ENCODE results near the gene MEAF6.

GRCh38 chr1:37469386-37469785 lies 45.2 kb downstream of the MEAF6 start:
- TF ChIP-seq EZH2 (IDR thresholded peaks at IDR 0.05; ENCODE audit: insufficient read depth, poor library complexity, severe bottlenecking), result no peak
- no peak for TF ChIP-seq EZH2phosphoT487 (IDR thresholded peaks at IDR 0.05; ENCODE audit: insufficient read depth, low read depth)
